HEK293T (cell line): ENCODE measurements around the gene KIAA1671.

Experiments used
- HDGF ChIP-seq: fragments of 450-650 bp; IDR thresholded peaks from 2 replicates; pipeline ENCODE4 v1.6.1; 2017; ENCODE audit warnings: antibody characterized with exemption, borderline replicate concordance
- SUZ12 ChIP-seq: fragments of 450-650 bp; IDR thresholded peaks from 2 replicates; pipeline ENCODE4 v1.6.1; 2016; ENCODE audit warnings: mild to moderate bottlenecking

GRCh38 chr22:25035715-25036114 is 83.2 kb downstream of the KIAA1671 start:
- no peak for TF ChIP-seq SUZ12
- TF ChIP-seq HDGF: no peak
